ENCODE results near the gene CKM.
"Not testable (repeated sequence)": the region's sequence is repeated elsewhere in the genome, so short reads cannot be mapped to it uniquely, and the experiment has no call there.

Gene CKM

DNA sequence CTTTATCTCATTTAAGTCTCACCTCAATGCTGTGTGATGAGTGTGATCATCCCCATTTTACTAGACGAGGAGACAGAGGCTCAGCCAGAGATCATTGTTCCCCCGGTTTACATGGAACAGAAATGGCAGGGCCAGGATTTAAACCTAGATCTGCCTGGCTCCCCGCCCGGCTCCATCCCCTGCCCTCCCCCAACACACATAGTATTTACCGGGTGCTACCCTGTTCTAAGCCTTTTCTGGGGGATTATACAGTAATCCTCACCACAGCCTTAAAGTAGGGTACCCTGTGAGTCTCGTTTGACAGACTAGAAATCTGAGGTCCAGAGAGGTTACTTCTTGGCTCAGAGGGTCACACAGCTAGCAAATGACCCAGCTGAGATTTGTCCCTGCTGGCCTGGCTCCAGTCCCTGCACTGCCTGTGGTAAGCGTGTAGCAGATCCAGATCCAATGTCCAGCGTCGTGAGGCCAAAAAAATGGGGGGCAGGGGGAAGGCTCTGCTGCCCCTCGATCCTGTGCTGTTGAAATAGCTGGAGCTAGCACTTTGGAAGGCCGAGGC is 14.1 kb upstream of the CKM start:
- no peak overlapping the region for H3K4me3 ChIP-seq (ENCODE audit: low read depth, low read length)
- no peak overlapping the region for H3K27ac ChIP-seq (ENCODE audit: low read depth, low read length)
- H3K36me3 ChIP-seq (ENCODE audit: control insufficient read depth, insufficient read depth, low read length): no peaks in the 10 kb centered on the region
- no peak overlapping the region for H3K9ac ChIP-seq (ENCODE audit: low read length)
- no peaks in the 10 kb centered on the region for H3K9me3 ChIP-seq (ENCODE audit: control insufficient read depth, insufficient read depth, low read depth, low read length)
- H3K4me1 ChIP-seq (ENCODE audit: control insufficient read depth, insufficient read depth, low read length): no peaks in the 10 kb centered on the region
- H3K27me3 ChIP-seq (ENCODE audit: control insufficient read depth, insufficient read depth, low read length): peaks cover 21% of the 10 kb centered on the region

DNA sequence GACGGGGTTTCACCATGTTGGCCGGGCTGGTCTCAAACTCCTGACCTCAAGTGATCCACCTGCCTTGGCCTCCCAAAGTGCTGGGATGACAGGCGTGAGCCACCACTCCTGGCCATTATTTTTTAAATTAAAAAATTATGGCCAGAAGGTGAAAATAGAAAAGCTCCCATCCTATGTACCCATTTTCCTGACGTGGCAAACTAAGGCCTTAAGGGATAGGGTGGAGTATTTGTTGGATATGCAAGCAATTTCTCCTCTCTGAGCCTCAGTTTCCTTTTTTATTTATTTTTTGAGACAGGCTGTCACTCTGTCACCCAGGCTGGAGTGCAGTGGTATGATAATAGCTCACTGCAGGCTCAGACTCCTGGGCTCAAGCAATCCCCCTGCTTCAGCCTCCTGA is 12.2 kb upstream of the CKM start:
- H3K9ac ChIP-seq (ENCODE audit: low read length); H3K4me1 ChIP-seq (ENCODE audit: control insufficient read depth, insufficient read depth, low read length); H3K27ac ChIP-seq (ENCODE audit: low read depth, low read length); H3K27me3 ChIP-seq (ENCODE audit: control insufficient read depth, insufficient read depth, low read length); H3K36me3 ChIP-seq (ENCODE audit: control insufficient read depth, insufficient read depth, low read length); H3K9me3 ChIP-seq (ENCODE audit: control insufficient read depth, insufficient read depth, low read depth, low read length); H3K4me3 ChIP-seq (ENCODE audit: low read depth, low read length): not testable (repeated sequence)

DNA sequence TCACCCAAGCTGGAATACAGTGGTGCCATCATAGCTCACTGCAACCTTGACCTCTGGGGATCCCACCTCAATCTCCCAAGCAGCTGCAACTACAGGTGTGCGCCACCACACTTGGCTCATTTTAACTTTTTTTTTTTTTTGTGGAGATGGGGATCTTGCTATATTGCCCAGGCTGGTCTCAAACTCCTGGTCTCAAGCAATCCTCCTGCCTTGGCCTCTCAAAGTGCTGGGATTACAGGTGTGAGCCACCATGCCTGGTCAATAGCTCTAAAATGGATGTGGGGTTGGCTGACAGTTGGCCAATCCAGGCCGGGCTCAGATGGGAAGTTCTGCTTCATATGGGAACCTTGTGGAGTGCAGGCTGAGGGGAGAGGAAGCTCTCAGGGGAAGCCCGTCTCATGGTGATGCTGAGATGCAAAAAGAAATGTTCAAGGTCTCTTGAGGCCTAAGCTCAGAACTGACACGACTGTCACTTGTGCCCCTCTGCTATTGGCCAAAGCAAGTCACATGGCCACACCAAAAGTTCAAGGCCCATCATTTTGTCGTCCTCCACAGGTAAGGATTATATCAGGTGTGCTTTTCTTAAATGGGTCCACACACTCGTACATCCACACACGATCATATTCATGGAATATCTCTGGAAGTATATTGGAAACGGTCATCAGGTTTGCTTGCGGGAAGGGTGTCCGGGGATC is 11.1 kb upstream of the CKM start:
- no peaks in the 10 kb centered on the region for H3K9me3 ChIP-seq (ENCODE audit: control insufficient read depth, insufficient read depth, low read depth, low read length)
- no peak overlapping the region for H3K27ac ChIP-seq (ENCODE audit: low read depth, low read length)
- H3K9ac ChIP-seq (ENCODE audit: low read length): no peak overlapping the region
- no peaks in the 10 kb centered on the region for H3K36me3 ChIP-seq (ENCODE audit: control insufficient read depth, insufficient read depth, low read length)
- no peaks in the 10 kb centered on the region for H3K27me3 ChIP-seq (ENCODE audit: control insufficient read depth, insufficient read depth, low read length)
- no peak overlapping the region for H3K4me3 ChIP-seq (ENCODE audit: low read depth, low read length)
- H3K4me1 ChIP-seq (ENCODE audit: control insufficient read depth, insufficient read depth, low read length): no peaks in the 10 kb centered on the region

DNA sequence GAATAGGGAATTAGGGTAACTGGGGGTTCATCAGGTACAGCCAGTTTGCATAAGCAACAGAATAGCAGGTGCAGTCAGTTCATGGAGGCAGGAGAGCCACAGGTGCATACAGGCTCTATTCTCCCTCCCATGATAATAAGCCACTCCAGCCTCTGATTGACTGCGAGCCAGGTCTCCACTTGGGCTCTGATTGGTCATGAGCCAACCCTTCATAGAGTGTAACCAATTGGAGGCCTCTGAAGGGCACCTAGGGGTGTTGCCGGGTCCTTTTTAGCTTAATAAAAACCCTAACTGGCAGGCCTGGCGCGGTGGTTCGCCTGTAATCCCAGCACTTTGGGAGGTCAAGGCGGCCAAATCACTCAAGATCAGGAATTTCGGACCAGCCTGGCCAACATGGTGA is 8.7 kb upstream of the CKM start:
- H3K4me1 ChIP-seq (ENCODE audit: control insufficient read depth, insufficient read depth, low read length): no peaks in the 10 kb centered on the region
- no peak overlapping the region for H3K27ac ChIP-seq (ENCODE audit: low read depth, low read length)
- H3K9me3 ChIP-seq (ENCODE audit: control insufficient read depth, insufficient read depth, low read depth, low read length): no peaks in the 10 kb centered on the region
- no peak overlapping the region for H3K9ac ChIP-seq (ENCODE audit: low read length)
- H3K36me3 ChIP-seq (ENCODE audit: control insufficient read depth, insufficient read depth, low read length): no peaks in the 10 kb centered on the region
- H3K27me3 ChIP-seq (ENCODE audit: control insufficient read depth, insufficient read depth, low read length): no peaks in the 10 kb centered on the region
- H3K4me3 ChIP-seq (ENCODE audit: low read depth, low read length): no peak overlapping the region

DNA sequence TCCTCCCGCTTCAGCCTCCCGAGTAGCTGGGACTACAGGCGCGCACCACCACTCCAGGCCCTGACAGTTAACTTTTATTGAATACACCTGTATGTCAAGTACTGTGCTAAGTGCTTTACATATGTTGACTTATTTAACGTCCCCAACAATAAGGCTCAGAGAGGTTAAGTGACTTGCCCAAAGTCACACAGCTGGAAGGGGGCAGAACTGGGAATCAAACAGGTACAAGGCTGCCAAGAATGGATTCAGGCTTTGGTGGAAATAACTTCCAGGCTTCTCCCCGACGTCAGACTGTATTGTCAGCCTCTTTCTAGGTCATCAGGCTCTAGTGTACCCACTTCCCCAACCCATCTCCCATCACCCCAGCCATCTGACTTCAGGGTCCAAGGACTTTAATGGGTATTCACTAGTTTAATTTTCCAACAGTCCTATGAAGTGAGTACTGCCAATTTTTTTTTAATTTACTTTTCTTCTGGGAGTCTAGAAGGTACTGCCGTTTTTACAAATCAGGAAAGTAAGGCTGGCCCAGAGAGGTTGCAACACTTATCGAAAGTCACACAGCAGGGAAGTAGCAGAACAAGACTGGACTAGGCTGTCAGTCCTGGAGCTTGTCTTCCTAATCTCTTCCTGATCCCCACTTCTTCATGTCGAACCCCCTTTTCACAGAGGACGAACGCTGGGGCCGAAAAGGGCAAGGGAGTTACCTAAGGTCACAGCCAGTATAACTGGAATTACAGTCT is 4.9 kb upstream of the CKM start:
- H3K36me3 ChIP-seq (ENCODE audit: control insufficient read depth, insufficient read depth, low read length): no peaks in the 10 kb centered on the region
- no peaks in the 10 kb centered on the region for H3K9me3 ChIP-seq (ENCODE audit: control insufficient read depth, insufficient read depth, low read depth, low read length)
- H3K27ac ChIP-seq (ENCODE audit: low read depth, low read length): no peak overlapping the region
- peaks cover 16% of the 10 kb centered on the region for H3K4me1 ChIP-seq (ENCODE audit: control insufficient read depth, insufficient read depth, low read length)
- H3K4me3 ChIP-seq (ENCODE audit: low read depth, low read length): no peak overlapping the region
- H3K27me3 ChIP-seq (ENCODE audit: control insufficient read depth, insufficient read depth, low read length): peaks cover 11% of the 10 kb centered on the region
- no peak overlapping the region for H3K9ac ChIP-seq (ENCODE audit: low read length)

DNA sequence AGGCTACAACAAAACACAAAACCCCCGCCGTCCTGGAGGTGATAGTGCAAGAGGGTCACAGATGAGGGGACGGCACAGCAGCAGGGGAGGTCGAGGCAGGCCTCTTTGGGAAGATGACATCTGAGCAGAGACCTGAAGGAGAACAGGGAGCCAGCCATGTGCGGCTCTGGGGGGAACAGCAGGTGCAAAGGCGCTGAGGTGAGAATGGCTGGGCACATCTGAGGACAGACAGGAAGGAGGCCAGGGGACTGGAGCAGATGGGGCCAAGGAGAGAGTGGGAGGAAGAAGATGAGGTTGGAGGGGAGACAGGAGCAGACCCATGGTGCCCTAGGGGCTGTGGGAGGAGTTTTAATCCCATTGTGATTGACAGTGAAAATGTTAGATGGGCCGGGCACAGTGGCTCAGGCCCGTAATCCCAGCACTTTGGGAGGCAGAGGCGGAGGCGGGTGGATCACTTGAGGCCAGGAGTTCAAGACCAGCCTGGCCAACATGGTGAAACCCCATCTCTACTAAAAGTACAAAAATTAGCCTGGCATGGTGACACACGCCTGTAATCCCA is 1.8 kb upstream of the CKM start:
- Histone ChIP-seq H3K9me3 (ENCODE audit: control insufficient read depth, insufficient read depth, low read depth, low read length) (no peaks in the 10 kb centered on the region), H3K9ac (ENCODE audit: low read length) (peak overlapping the region; percentile 60), H3K4me1 (ENCODE audit: control insufficient read depth, insufficient read depth, low read length) (peaks cover 22% of the 10 kb centered on the region), H3K27ac (ENCODE audit: low read depth, low read length) (no peak overlapping the region), H3K27me3 (ENCODE audit: control insufficient read depth, insufficient read depth, low read length) (peaks cover 11% of the 10 kb centered on the region), H3K4me3 (ENCODE audit: low read depth, low read length) (peak overlapping the region; percentile 53), H3K36me3 (ENCODE audit: control insufficient read depth, insufficient read depth, low read length) (no peaks in the 10 kb centered on the region)

DNA sequence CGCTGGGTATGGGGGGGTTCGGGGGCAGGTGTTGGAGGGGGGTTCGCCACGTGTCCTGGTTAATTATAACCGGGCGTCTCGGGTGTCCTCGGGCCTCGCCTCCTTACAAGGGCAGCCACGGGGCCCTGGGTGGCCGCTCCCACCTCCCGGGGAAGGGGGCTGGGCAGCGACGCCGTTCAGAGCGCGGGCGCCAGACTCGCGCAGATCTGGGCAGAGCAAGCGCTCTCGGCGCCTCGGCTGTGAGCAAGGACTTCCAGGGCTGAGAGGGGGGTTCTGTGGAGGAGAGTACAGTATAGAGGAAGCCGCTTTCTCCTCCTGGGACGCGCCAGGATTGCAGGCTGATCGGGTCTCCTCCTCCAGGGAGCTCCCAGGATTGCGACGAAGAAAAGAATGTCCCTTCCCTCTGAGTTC is 1.0 kb upstream of the CKM start:
- Histone ChIP-seq H3K4me1 (ENCODE audit: control insufficient read depth, insufficient read depth, low read length) (peaks cover 22% of the 10 kb centered on the region), H3K4me3 (ENCODE audit: low read depth, low read length) (peak overlapping the region; percentile 53), H3K27me3 (ENCODE audit: control insufficient read depth, insufficient read depth, low read length) (peaks cover 11% of the 10 kb centered on the region), H3K27ac (ENCODE audit: low read depth, low read length) (no peak overlapping the region), H3K36me3 (ENCODE audit: control insufficient read depth, insufficient read depth, low read length) (no peaks in the 10 kb centered on the region), H3K9ac (ENCODE audit: low read length) (peak overlapping the region; percentile 60), H3K9me3 (ENCODE audit: control insufficient read depth, insufficient read depth, low read depth, low read length) (no peaks in the 10 kb centered on the region)

DNA sequence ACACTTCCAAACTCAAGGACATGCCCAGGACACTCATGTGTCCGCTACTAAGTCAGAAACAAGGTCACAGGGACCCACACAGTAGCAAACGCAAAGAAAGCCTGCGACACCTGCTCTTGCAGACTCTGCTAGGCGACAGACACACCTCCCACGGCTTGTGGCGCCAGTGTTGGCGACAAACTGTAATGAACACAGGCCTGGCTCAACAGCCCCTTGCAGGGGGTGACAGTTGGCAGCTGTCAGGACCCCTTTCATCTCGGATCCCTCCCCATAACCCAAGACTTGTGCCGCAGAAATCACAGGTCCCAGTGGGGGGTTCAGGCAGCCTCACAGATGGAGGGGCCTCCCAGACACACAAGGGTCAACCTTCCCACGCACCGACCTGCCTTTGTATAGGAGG is 364 bp downstream of the CKM start:
- peak overlapping the region; percentile 4 for H3K9ac ChIP-seq (ENCODE audit: low read length)
- H3K9me3 ChIP-seq (ENCODE audit: control insufficient read depth, insufficient read depth, low read depth, low read length): no peaks in the 10 kb centered on the region
- no peak overlapping the region for H3K27ac ChIP-seq (ENCODE audit: low read depth, low read length)
- no peak overlapping the region for H3K4me3 ChIP-seq (ENCODE audit: low read depth, low read length)
- H3K36me3 ChIP-seq (ENCODE audit: control insufficient read depth, insufficient read depth, low read length): no peaks in the 10 kb centered on the region
- H3K27me3 ChIP-seq (ENCODE audit: control insufficient read depth, insufficient read depth, low read length): peaks cover 14% of the 10 kb centered on the region
- peaks cover 22% of the 10 kb centered on the region for H3K4me1 ChIP-seq (ENCODE audit: control insufficient read depth, insufficient read depth, low read length)

DNA sequence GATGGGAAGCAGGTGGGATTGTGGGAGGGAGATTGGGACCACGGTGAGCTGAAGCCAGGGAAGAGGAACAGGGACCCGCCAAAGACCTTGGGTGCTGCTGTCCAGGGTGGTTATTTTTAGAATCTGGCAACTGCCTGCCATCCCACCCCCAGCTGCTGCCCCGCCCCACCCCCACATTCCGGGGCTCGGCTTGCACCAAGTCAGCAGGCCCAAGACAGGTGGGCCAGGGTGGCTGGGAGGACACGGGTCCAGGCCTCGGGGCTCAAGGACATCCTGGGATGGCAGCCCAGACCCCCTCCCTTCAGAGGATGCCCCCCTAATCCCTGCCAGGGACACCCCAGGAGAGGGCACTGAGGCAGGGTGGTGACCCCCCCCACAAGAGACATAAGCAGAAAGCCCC is 827 bp downstream of the CKM start:
- H3K27me3 ChIP-seq (ENCODE audit: control insufficient read depth, insufficient read depth, low read length): peaks cover 15% of the 10 kb centered on the region

DNA sequence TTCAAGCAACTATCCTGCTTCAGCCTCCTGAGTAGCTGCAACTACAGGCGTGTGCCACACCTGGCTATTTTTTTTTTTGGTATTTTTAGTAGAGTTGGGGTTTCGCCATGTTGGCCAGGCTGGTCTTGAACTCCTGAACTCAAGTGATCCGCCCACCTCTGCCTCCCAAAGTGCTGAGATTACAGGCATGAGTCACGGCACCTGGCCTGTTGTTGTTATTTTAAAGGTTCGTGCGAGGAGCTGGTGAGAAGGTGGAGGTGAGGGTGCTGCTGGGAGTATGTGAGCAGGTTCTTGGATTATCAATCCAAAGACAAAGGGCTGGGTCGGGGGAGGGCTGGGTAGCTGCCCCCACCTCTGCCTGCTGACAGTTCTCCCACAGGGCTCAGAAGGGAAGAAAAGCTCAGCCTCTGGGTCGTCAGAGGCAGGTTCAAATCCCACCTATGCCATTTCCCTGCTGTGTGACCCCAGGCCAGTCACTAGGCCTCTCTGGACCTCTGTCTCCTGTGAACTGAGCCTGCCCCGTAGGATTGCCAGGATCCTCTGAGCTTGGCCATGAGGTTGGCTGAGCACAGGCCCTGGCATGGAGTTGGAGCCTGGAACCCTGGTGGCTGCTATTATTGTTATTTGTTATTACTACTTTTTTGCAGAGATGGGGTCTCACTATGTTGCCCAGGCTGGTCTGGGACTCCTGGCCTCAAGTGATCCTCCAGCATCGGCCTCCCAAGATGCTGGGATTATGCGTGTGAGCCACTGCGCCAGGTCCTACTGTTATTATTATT is 1.5 kb downstream of the CKM start:
- Histone ChIP-seq H3K9me3 (ENCODE audit: control insufficient read depth, insufficient read depth, low read depth, low read length) (no peaks in the 10 kb centered on the region), H3K27ac (ENCODE audit: low read depth, low read length) (no peak overlapping the region), H3K9ac (ENCODE audit: low read length) (no peak overlapping the region), H3K27me3 (ENCODE audit: control insufficient read depth, insufficient read depth, low read length) (peaks cover 22% of the 10 kb centered on the region), H3K4me3 (ENCODE audit: low read depth, low read length) (no peak overlapping the region), H3K4me1 (ENCODE audit: control insufficient read depth, insufficient read depth, low read length) (peaks cover 22% of the 10 kb centered on the region), H3K36me3 (ENCODE audit: control insufficient read depth, insufficient read depth, low read length) (no peaks in the 10 kb centered on the region)

More for the DNA sequence above, 827 bp downstream of the CKM start:
- Histone ChIP-seq H3K4me3 (ENCODE audit: low read depth, low read length) (no peak overlapping the region), H3K27ac (ENCODE audit: low read depth, low read length) (no peak overlapping the region), H3K36me3 (ENCODE audit: control insufficient read depth, insufficient read depth, low read length) (no peaks in the 10 kb centered on the region), H3K9ac (ENCODE audit: low read length) (no peak overlapping the region), H3K4me1 (ENCODE audit: control insufficient read depth, insufficient read depth, low read length) (peaks cover 22% of the 10 kb centered on the region), H3K9me3 (ENCODE audit: control insufficient read depth, insufficient read depth, low read depth, low read length) (no peaks in the 10 kb centered on the region)

Data from HUES6 (cell line).